Spleen (tissue), 11 donors: ENCODE data around the gene CUX1. TPM values are rescaled to one million over a fixed set of nuclear protein-coding genes. Genes with fewer than 3 reads are reported as not detected.
A peak's percentile ranks its signal among the peaks of the same experiment; 100 is the strongest.
"Not testable (repeated sequence)": the region's sequence is repeated elsewhere in the genome, so short reads cannot be mapped to it uniquely, and the experiment has no call there.

Experiments used
- DNase-seq: peaks from one replicate; pipeline ENCODE4 v3.0.0-alpha.2; 2020
- H3K27ac ChIP-seq, 8 donors: fragments of 200-600 bp; sonication (generic) in 7 of 8; 1 replicate in 4 of 8; 2 replicates in 4 of 8; pipeline versions ENCODE4 v1.5.0 to v1.8.0; 2016 to 2021; ENCODE audit warnings: inconsistent platforms in 4 of 8, mild to moderate bottlenecking in 4 of 8, moderate library complexity in 1 of 8
- H3K27me3 ChIP-seq, 7 donors: fragments of 200-600 bp; sonication (generic) in 6 of 7; replicated peaks in 1 of 7; 1 replicate in 4 of 7; 2 replicates in 3 of 7; pipeline versions ENCODE4 v1.5.0 to v1.8.0; 2016 to 2021; ENCODE audit warnings: inconsistent platforms in 3 of 7, mild to moderate bottlenecking in 1 of 7
- H3K36me3 ChIP-seq, 6 donors: fragments of 200-600 bp; sonication (generic) in 5 of 6; 1 replicate in 4 of 6; 2 replicates in 2 of 6; pipeline versions ENCODE4 v1.5.0 to v1.8.0; 2016 to 2021; ENCODE audit warnings: inconsistent platforms in 2 of 6
- H3K4me1 ChIP-seq, 6 donors: fragments of 200-600 bp; sonication (generic) in 5 of 6; 1 replicate in 3 of 6; 2 replicates in 3 of 6; pipeline versions ENCODE4 v1.5.0 to v1.8.0; 2016 to 2021; ENCODE audit warnings: inconsistent platforms in 3 of 6
- H3K4me3 ChIP-seq, 8 donors: fragments of 200-600 bp; sonication (generic) in 7 of 8; 1 replicate in 4 of 8; 2 replicates in 4 of 8; pipeline versions ENCODE4 v1.5.0 to v1.8.0; 2016 to 2021; ENCODE audit warnings: inconsistent platforms in 4 of 8, mild to moderate bottlenecking in 4 of 8, moderate library complexity in 2 of 8
- H3K9me3 ChIP-seq, 8 donors: fragments of 200-600 bp; sonication (generic) in 7 of 8; 1 replicate in 4 of 8; 2 replicates in 4 of 8; pipeline versions ENCODE4 v1.5.0 to v1.8.0; 2016 to 2021; ENCODE audit warnings: inconsistent platforms in 4 of 8
- POLR2A ChIP-seq, 3 donors: fragments of 450-650 bp; IDR thresholded peaks; one replicate each; pipeline ENCODE4 v1.5.1; 2017; ENCODE audit warnings: antibody characterized with exemption in 3 of 3, mild to moderate bottlenecking in 1 of 3
- POLR2AphosphoS5 ChIP-seq, 3 donors: sonication (generic); formaldehyde crosslinking; IDR thresholded peaks; one replicate each; pipeline ENCODE4 v1.5.1; 2017; ENCODE audit warnings: antibody characterized with exemption in 3 of 3
- WGBS, 5 donors: extraction: QIAGEN DNeasy Blood & Tissue Kit in 3 of 5; methylation state at CpG; one replicate each; pipeline versions ENCODE4 v1.1.5 to v1.1.7; 2013 to 2018; 5-methylcytosine and 5-hydroxymethylcytosine counted together
- intact Hi-C: fragments of 100-400 bp; cut with DNase I; formaldehyde crosslinking; loops from one replicate; pipeline ENCODE4 v1.15.0; 2023; ENCODE audit warnings: low total_unique reads
- polyA plus RNA-seq, 3 donors: library from polyadenylated mRNA; stranded (reverse); fragments of 200-250 nt; gene quantifications; one replicate each; pipeline ENCODE4 v1.2.1, GENCODE V29; 2013
- total RNA-seq, 7 donors: library from RNA; depleted of rRNA in 3 of 7; stranded (reverse); fragments of >200 nt in 3 of 7; fragmentation: NEBNext Ultra II Directional in 4 of 7; extraction: Animal tissue kit (Norgen Biotek cat#: 25700) in 4 of 7; gene quantifications; one replicate each; pipeline versions ENCODE4 v1.1.0 to v1.2.1, GENCODE V29; 2016 to 2021
- TF ChIP-seq, protein P1 (sequence below), 11 experiments: fragments of 200-600 bp in 7 of 11; fragments of 450-650 bp in 4 of 11; sonication (generic) in 4 of 11; IDR thresholded peaks in 8 of 11; conservative IDR thresholded peaks in 3 of 11; 1 replicate in 7 of 11; 2 replicates in 4 of 11; pipeline versions ENCODE4 v1.4.0 to v1.8.0; 2016 to 2021; ENCODE audit warnings: antibody characterized with exemption in 11 of 11, inconsistent platforms in 4 of 11, mild to moderate bottlenecking in 1 of 11
- donor health status: healthy with polysubstance abuse.
- donor health status: DM: no; HTN: no; CAD: no; lungs with moderate emphysema.
- donor health status: DM: no; HTN: no; CAD: no.
- donor health status: Bipolar disorder and iron deficiency.
- donor health status: healthy.
- donor health status: DM: no; HTN: no; CAD: no.
- donor health status: DM: yes; HTN: yes; CAD: no.

Gene CUX1
- total and polyA plus RNA-seq, 10 donors: 9.1 to 95.8 (median 61.9) TPM

DNA sequence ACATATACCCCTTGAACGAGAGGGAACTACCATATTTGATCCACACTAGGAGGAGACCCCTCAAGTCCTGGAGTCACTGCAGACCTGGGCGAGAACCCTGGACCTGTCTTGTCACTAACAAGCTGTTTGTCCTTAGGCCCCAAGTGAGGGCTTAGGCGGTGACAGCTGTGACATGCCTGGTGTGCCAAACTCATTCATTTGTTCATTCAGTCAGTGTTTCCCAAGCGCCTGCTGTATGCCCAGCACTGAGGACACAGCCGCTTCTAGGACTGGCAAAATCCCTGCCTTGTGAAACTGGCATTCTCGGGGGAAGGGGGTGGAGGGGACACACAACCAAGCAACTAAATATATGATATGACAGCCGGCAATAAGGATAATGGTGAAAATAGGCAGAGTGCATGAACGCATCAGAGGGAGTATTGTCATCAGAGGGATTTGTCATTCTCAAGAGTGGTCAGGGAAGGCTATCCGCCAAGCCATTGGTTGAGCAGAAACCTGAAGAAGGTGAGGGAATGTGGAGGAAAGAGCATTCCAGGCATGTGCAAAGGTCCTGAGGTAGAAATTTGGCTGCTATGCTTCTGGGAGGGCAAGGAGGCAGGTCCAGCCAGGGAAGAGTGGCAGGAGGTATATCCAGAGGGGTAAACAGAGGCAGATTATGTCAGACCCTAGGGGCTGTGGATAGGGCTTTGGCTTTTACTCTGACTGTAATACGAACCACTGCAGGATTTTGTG, 480.2 kb downstream of the CUX1 start:
- Histone ChIP-seq H3K4me1 (peaks cover under 1 to 66% (median 36%) of the 10 kb centered on the region in 6 donors), H3K27ac (no peak overlapping the region), H3K36me3 (peaks cover 0 to 40% (median 3%) of the 10 kb centered on the region in 6 donors), H3K27me3 (peaks cover 0 to 18% (median 0%) of the 10 kb centered on the region in 7 donors), H3K4me3 (no peak overlapping the region), H3K9me3 (no peaks in the 10 kb centered on the region)
- no peak for DNase-seq
- TF ChIP-seq POLR2AphosphoS5 (IDR thresholded peaks at IDR 0.05) (no peak), POLR2A (IDR thresholded peaks at IDR 0.05) (no peak)
- TF ChIP-seq, protein P1, sequence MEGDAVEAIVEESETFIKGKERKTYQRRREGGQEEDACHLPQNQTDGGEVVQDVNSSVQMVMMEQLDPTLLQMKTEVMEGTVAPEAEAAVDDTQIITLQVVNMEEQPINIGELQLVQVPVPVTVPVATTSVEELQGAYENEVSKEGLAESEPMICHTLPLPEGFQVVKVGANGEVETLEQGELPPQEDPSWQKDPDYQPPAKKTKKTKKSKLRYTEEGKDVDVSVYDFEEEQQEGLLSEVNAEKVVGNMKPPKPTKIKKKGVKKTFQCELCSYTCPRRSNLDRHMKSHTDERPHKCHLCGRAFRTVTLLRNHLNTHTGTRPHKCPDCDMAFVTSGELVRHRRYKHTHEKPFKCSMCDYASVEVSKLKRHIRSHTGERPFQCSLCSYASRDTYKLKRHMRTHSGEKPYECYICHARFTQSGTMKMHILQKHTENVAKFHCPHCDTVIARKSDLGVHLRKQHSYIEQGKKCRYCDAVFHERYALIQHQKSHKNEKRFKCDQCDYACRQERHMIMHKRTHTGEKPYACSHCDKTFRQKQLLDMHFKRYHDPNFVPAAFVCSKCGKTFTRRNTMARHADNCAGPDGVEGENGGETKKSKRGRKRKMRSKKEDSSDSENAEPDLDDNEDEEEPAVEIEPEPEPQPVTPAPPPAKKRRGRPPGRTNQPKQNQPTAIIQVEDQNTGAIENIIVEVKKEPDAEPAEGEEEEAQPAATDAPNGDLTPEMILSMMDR (IDR thresholded peaks at IDR 0.05 in 8 of 11, conservative IDR thresholded peaks at IDR 0.05 in 3 of 11): no peak
- WGBS, 5 donors: 89 to 94% (median 93%) methylated on average over 8 to 10 of the region's 10 CpGs
- intact Hi-C loops: no loop called here

DNA sequence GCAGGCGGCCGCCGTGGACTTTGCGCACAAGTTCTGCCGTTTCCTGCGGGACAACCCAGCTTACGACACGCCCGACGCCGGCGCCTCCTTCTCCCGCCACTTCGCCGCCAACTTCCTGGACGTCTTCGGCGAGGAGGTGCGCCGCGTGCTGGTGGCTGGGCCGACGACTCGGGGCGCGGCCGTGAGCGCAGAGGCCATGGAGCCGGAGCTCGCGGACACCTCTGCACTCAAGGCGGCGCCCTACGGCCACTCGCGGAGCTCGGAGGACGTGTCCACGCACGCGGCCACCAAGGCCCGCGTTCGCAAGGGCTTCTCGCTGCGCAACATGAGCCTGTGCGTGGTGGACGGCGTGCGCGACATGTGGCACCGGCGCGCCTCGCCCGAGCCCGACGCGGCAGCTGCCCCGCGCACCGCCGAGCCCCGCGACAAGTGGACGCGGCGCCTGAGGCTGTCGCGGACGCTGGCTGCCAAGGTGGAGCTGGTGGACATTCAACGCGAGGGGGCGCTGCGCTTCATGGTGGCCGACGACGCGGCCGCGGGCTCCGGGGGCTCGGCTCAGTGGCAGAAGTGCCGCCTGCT, 483.3 kb downstream of the CUX1 start:
- WGBS, 5 donors: 64 to 80% (median 78%) methylated on average over 60 to 84 of the region's 84 CpGs
- Histone ChIP-seq H3K27ac (no peak overlapping the region), H3K4me1 (peaks cover 14 to 66% (median 36%) of the 10 kb centered on the region in 6 donors), H3K9me3 (no peaks in the 10 kb centered on the region), H3K4me3 (no peak overlapping the region), H3K36me3 (peaks cover 0 to 45% (median 3%) of the 10 kb centered on the region in 6 donors), H3K27me3 (peaks cover 0 to 15% (median 0%) of the 10 kb centered on the region in 7 donors)
- intact Hi-C loops: no loop called here
- TF ChIP-seq, protein P1 (IDR thresholded peaks at IDR 0.05 in 8 of 11, conservative IDR thresholded peaks at IDR 0.05 in 3 of 11): peak in 1 of 11 experiments; percentile 6
- TF ChIP-seq POLR2AphosphoS5 (IDR thresholded peaks at IDR 0.05) (peak in 1 of 3 donors; percentile 19), POLR2A (IDR thresholded peaks at IDR 0.05) (no peak)
- no peak for DNase-seq

DNA sequence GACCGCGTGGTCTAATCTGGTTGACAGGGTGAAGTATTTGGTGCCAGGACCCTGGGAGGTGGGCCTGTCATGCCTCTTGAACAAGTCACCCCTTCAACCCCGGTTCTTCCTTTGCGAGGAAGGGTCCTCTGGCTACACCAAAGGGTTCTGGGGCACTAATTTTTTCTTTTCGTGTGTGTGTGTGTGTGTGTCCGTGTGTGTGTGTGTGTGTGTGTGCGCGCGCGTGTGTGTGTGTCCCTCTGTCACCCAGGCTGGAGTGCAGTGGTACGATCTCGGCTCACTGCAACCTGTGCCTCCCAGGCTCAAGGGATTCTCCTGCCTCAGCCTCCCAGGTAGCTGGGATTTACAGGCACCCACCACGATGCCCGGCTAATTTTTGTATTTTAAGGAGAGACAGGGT, 483.9 kb downstream of the CUX1 start:
- intact Hi-C loops, H3K9me3 ChIP-seq, H3K4me3 ChIP-seq, DNase-seq, H3K27ac ChIP-seq: not testable (repeated sequence)
- Histone ChIP-seq H3K4me1 (peaks cover 19 to 66% (median 42%) of the 10 kb centered on the region in 6 donors), H3K27me3 (peaks cover 0 to 15% (median 0%) of the 10 kb centered on the region in 7 donors), H3K36me3 (peaks cover 0 to 45% (median 3%) of the 10 kb centered on the region in 6 donors)
- 93 to 98% (median 94%) methylated on average over 10 to 14 of the region's 14 CpGs for WGBS, 5 donors

DNA sequence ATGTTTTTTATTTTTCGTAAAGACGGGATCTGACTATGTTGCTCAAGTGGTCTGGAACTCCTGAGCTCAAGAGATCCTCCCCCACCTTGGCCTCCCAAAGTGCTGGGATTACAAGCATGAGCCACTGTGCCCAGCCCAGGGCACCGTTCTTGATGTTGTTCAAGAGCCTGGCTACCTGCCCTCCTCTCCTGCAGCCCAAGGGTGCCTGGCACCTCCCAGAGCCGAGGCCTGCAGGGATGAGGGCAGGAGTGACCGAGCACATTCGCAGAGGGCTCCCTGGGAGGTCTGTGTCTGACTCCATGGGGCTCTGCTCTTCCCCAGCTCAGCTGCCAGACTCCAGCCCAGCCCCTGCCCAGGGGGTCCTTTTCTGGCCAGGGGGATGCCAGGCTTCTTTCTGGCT, 484.6 kb downstream of the CUX1 start:
- peaks cover 22 to 72% (median 48%) of the 10 kb centered on the region in 6 donors for H3K4me1 ChIP-seq
- no peak for DNase-seq
- 90 to 95% (median 92%) methylated on average over 3 to 6 of the region's 6 CpGs for WGBS, 5 donors
- intact Hi-C loops: no loop called here
- H3K36me3 ChIP-seq: peaks cover 0 to 45% (median 3%) of the 10 kb centered on the region in 6 donors
- H3K9me3 ChIP-seq: no peaks in the 10 kb centered on the region
- peaks cover 0 to 15% (median 0%) of the 10 kb centered on the region in 7 donors for H3K27me3 ChIP-seq
- no peak overlapping the region for H3K4me3 ChIP-seq
- TF ChIP-seq POLR2A (IDR thresholded peaks at IDR 0.05) (no peak), POLR2AphosphoS5 (IDR thresholded peaks at IDR 0.05) (no peak)
- TF ChIP-seq, protein P1 (IDR thresholded peaks at IDR 0.05 in 8 of 11, conservative IDR thresholded peaks at IDR 0.05 in 3 of 11): no peak
- H3K27ac ChIP-seq: peak overlapping the region in 1 of 8 donors; percentile 88
